NCI-H2196 treated with DMSO at 0.1 percent for 48 hours (cell line): Measurements from ENCODE around the gene KRTAP2-1.
"Not testable (repeated sequence)": the region's sequence is repeated elsewhere in the genome, so short reads cannot be mapped to it uniquely, and the experiment has no call there.

Experiments
- DNase-seq: peaks from one replicate; lab custom pipeline; 2025; ENCODE audit not compliant: unreplicated experiment; lab: John Stamatoyannopoulos, UW

Gene KRTAP2-1

GRCh38 chr17:41013606-41014005 is 33.5 kb downstream of the KRTAP2-1 start:
- no peak for DNase-seq

- DNase-seq, result no peak
Observed at GRCh38 chr17:41013181-41013580, 33.9 kb downstream of the KRTAP2-1 start.

GRCh38 chr17:41012326-41013120 is 34.6 kb downstream of the KRTAP2-1 start:
- no peak for DNase-seq

GRCh38 chr17:41010441-41010840 is 36.7 kb downstream of the KRTAP2-1 start:
- no peak for DNase-seq

GRCh38 chr17:41009936-41010335 is 37.2 kb downstream of the KRTAP2-1 start:
- no peak for DNase-seq

GRCh38 chr17:41009301-41009760 is 37.8 kb downstream of the KRTAP2-1 start:
- DNase-seq, result no peak

- DNase-seq, result no peak
Observed at GRCh38 chr17:41008811-41009210, 38.3 kb downstream of the KRTAP2-1 start, which contains the start of gene KRTAP3-1. Gene KRTAP3-1 (minus strand): TSS chr17:41009128. CDS start chr17:41009074, 54 bp downstream.

GRCh38 chr17:41004397-41004796 is 42.7 kb downstream of the KRTAP2-1 start:
- DNase-seq, result no peak

GRCh38 chr17:41003926-41004325 is 43.2 kb downstream of the KRTAP2-1 start:
- no peak for DNase-seq

- no peak for DNase-seq
Observed at GRCh38 chr17:41002814-41003213, 44.3 kb downstream of the KRTAP2-1 start.

- DNase-seq, result no peak
Observed at GRCh38 chr17:41001795-41002194, 45.3 kb downstream of the KRTAP2-1 start.

GRCh38 chr17:40999563-40999962 is 47.6 kb downstream of the KRTAP2-1 start, which contains the start of gene KRTAP3-2:
Gene KRTAP3-2 (minus strand): TSS chr17:40999906. CDS start chr17:40999853, 53 bp downstream.
- DNase-seq, result not testable (repeated sequence)

GRCh38 chr17:40997361-40997760 is 49.8 kb downstream of the KRTAP2-1 start:
- DNase-seq, result no peak

GRCh38 chr17:40996829-40997228 is 50.3 kb downstream of the KRTAP2-1 start:
- no peak for DNase-seq
